DMS114 treated with DMSO at 0.1 percent for 48 hours (cell line): ENCODE measurements around the gene COMMD6.
A peak's percentile ranks its signal among the peaks of the same experiment; 100 is the strongest.

ENCODE experiments used
- DNase-seq: peaks from one replicate; lab custom pipeline; 2025; ENCODE audit not compliant: unreplicated experiment; lab: John Stamatoyannopoulos, UW

COMMD6 gene

DNA sequence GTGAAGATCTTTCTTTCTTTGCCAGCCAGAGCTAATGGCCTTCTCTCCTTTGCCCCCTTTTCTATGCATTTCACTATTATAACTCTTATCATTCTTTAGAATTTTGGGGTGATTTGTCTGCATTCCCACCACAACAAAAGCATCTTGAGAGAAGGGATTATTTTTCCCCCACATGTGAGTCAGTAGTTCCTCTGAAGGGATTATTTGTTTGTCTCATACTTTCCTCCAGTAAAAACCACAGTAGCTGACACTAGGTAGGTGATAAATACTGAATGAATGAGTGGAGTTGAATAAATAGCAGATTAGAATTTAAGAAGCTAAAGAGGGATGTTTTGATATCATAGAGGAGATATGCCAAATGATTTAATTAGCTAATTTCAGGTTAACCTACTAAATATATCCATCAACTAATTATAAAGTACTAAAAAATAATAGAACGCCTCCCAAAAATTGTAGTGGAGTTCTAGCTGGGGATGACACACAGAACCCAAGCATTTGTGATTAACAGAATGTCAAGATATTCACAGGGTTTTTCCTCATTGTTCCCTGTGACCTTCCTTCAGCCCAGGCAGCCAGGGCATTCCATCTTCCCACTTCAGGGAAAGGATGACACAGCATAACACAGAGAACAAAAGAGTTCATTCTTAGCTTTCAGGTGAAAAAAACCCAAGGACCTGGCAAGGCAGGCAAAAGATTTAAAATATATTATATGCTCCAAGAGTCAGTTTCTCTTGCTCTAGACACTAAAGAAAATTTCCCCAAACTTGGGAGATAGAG, 52.2 kb downstream of the COMMD6 start:
- DNase-seq = no peak

DNA sequence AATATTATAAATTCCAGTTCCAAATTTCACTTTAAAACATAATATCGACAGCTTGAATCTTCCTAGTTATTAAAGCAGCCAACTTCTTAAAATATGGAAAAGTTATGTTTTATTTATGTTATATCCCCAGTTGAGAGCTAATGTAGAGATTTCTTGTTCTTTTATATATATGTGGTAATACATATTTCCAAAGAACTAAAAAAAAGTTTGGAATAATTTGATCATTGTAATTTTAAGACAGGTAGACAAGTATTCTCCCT, 54.9 kb downstream of the COMMD6 start:
- no peak for DNase-seq

DNA sequence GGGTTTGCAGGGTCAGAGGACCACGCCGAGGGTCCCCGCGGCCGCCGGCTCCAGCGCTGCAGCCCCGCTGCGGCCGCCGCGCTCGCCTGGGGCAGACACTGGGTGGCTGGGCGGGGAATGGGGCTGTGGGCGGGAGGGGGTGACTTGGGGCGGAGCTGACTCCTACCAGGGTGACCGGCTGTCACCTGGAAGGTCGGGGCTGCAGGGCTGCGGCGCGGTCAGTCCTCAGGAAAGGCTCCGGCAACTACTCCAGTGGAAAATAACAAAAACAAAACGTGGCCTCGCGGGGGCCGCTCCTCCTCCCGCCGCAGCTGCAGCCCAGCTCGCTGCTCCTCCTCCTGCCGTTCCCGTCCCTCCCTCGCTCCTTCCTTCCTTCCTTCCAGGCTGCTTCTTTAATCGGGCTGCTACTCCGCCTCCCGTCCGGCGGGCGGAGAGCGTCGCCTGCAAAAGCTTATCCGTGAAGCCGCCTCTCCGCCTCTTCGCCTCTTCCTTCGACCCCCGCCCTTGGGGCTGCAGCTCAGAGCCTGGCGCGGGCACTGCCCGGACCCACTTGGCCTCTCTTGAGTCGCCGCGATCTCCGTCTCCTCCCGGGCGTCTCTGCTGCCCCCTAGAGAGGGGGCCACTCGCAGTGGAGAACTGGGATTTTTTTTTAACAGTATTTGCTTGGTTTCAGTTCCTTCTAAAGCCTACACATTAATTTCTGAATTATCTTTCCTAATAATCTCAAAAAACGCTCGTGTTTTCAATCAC, 55.4 kb downstream of the COMMD6 start, which contains the start of gene TBC1D4:
TBC1D4 (minus strand) TSS at position 100 of the 750 bp plus-strand sequence. CDS start 402 bp downstream, outside the sequence.
- peak; percentile 63 for DNase-seq

DNA sequence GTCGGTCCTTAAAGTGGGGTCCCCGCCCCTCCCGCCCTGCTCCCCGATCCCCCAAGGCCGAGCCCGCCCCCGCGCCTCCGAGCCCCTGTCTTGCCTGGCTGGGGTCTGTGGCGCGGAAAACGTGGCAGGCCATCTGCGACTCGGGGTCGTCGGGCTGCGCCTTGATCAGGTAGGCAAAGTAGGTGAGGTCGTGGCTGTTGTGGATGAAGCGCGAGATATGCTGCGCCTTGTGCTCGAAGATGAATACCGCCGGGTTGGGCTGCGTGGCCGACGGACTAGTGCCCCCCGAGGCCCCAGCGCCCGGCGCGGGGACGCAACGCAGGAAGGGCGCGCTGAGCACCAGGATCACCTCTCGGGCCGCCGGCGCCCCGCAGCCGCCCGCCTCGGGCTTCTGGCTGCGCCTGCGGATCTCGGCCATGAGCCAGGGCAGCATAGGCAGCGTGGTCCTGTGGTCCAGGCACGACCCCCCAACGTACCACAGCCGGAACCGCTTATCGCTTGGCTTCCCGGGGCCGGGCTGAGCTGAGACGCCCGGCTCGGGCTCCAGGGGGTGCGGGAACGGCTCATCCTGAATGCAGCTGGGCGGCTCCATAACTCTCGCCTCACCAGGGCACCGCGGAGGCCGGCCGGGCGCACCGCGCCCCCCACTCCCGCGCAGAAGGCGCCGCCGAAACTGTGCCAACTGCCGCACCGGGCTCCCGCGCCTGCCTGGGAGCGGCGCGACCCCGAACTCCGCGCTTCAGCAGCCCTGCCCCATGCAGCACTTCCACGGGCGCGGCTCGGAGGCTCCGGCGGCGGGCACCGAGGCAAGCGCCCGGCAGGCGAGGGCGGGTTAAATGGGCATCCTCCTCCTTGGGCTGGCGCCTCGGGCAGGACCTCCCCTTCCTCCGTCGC, 56.2 kb downstream of the COMMD6 start:
- DNase-seq = no peak

DNA sequence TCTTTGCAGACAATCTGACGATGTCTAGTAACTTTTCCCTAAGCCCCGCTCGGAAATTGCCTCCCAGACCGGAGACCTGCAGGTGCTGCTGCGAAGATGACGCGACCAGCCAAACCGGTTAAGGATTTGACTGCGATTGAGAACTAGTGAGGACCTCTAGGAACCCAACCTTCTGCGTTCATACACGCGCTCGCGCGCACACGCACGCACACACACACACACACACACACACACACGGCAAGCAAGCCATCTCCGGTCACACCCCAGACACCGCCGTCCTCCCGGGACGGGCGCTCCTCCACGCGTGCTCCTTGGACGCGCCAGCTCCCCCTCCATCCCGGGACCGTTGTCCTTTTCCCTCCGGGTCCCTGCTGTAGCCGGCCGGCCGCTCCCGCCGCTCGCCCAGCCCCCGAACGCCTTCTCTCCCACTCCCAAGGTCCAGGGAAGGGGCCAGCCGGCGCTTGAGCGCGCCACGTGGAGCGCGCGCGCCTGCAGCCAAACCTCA, 56.9 kb downstream of the COMMD6 start:
- no peak for DNase-seq

DNA sequence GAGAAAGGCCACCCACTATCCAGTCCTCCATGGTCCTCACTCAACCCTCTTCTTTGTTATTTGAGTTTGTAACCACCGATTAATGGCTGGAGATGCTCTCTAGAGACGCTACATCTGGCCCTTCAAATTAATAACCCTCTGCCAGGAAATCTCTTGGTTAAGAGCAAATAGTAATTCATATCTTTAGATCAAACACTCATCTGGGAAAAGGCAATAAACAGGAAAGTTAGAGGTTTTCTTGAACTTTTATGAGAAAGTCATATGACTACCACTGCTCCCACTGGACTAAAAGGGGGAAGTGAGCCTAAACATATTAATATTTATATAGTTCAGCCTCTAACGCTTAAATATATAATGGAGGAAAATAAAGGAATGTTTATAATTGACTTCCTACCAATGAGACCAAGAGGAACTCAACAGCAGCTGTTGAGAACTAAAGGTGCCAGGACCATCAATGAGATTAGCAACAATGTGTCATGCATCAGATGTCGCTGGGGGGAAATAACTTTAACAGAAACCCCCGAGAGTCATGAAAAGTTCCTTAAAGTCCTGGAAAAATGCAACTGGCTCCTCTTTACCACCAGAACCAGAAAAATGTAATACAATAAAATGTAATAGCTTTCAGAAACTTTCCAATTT, 58.4 kb downstream of the COMMD6 start:
- DNase-seq = no peak

DNA sequence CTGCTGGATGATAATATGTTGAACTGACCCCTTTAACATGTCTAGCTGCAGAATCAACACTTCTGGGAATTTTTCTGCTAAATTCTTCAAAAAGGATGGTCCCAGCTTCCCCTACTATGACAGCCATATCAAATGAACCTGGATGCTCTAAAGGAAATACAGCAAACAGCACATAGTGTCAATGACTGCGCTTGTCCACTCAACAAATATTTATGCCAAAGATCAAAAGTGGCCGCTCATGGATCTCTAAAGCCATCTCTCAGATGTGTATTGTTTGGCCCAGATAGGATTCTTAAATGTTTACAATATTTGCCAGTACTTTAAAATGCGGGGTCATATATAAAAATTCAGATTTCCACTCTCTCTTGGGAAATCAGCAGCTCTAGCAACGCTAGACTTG, 59.0 kb downstream of the COMMD6 start:
- no peak for DNase-seq
